DOHH2 (cell line): Measurements from ENCODE around the gene CAPG.

Experiments used
- H3F3A ChIP-seq: fragments of 200-600 bp; sonication (generic), shearing (Covaris generic); 2 replicates; pipeline ENCODE4 v1.6.0; 2016; ENCODE audit warnings: antibody characterized with exemption, mild to moderate bottlenecking; ENCODE audit not compliant: control insufficient read depth, insufficient read depth
- H3K27ac ChIP-seq: fragments of 200-600 bp; sonication (generic); 2 replicates; pipeline ENCODE4 v1.5.1; 2014; ENCODE audit warnings: low read depth, mild to moderate bottlenecking, low read length, moderate library complexity
- H3K27me3 ChIP-seq: fragments of 200-600 bp; sonication (generic); 2 replicates; pipeline ENCODE4 v1.6.1; 2014; ENCODE audit warnings: mild to moderate bottlenecking, low read length, mixed read lengths; ENCODE audit not compliant: control insufficient read depth
- H3K36me3 ChIP-seq: fragments of 200-600 bp; sonication (generic); 2 replicates; pipeline ENCODE4 v1.6.1; 2014; ENCODE audit warnings: mild to moderate bottlenecking, low read length, moderate library complexity, mixed read lengths; ENCODE audit not compliant: control insufficient read depth
- H3K4me1 ChIP-seq: fragments of 200-600 bp; sonication (generic); 2 replicates; pipeline ENCODE4 v1.6.1; 2014; ENCODE audit warnings: mild to moderate bottlenecking, low read length, mixed read lengths; ENCODE audit not compliant: control insufficient read depth
- H3K4me2 ChIP-seq: fragments of 200-600 bp; sonication (generic); 2 replicates; pipeline ENCODE4 v1.6.0; 2014; ENCODE audit warnings: mild to moderate bottlenecking, low read length, moderate library complexity
- H3K4me3 ChIP-seq: fragments of 200-600 bp; sonication (generic); 2 replicates; pipeline ENCODE4 v1.5.1; 2014; ENCODE audit warnings: mild to moderate bottlenecking, low read length, mixed read lengths
- H3K79me2 ChIP-seq: fragments of 200-600 bp; sonication (generic); 2 replicates; pipeline ENCODE4 v1.6.1; 2014; ENCODE audit warnings: mild to moderate bottlenecking, low read length, mixed read lengths; ENCODE audit not compliant: control insufficient read depth
- H3K9me2 ChIP-seq: fragments of 200-600 bp; sonication (generic); replicated peaks from 2 replicates; pipeline ENCODE4 v1.6.1; 2014; ENCODE audit warnings: mild to moderate bottlenecking, low read length, mixed read lengths; ENCODE audit not compliant: control insufficient read depth
- H3K9me3 ChIP-seq: fragments of 200-600 bp; sonication (generic); 2 replicates; pipeline ENCODE4 v1.6.1; 2014; ENCODE audit warnings: antibody characterized with exemption, low read length, mixed read lengths; ENCODE audit not compliant: control insufficient read depth, insufficient read depth
- H4K20me1 ChIP-seq: fragments of 200-600 bp; sonication (generic); 2 replicates; pipeline ENCODE4 v1.6.0; 2014; ENCODE audit warnings: low read depth, mild to moderate bottlenecking, antibody characterized with exemption, low read length, moderate library complexity; ENCODE audit not compliant: control insufficient read depth, insufficient read depth
- EZH2phosphoT487 ChIP-seq: fragments of 200-600 bp; sonication (generic); IDR thresholded peaks from 2 replicates; pipeline ENCODE4 v1.6.1; 2017; ENCODE audit warnings: borderline replicate concordance, mild to moderate bottlenecking, antibody characterized with exemption, low read length, moderate library complexity, mixed read lengths
- TF ChIP-seq, protein P1 (sequence below): fragments of 200-600 bp; sonication (generic); IDR thresholded peaks from one replicate; pipeline ENCODE4 v1.5.1; 2014; ENCODE audit warnings: antibody characterized with exemption, mild to moderate bottlenecking, low read depth, low read length; ENCODE audit not compliant: poor library complexity, severe bottlenecking

Gene CAPG

DNA sequence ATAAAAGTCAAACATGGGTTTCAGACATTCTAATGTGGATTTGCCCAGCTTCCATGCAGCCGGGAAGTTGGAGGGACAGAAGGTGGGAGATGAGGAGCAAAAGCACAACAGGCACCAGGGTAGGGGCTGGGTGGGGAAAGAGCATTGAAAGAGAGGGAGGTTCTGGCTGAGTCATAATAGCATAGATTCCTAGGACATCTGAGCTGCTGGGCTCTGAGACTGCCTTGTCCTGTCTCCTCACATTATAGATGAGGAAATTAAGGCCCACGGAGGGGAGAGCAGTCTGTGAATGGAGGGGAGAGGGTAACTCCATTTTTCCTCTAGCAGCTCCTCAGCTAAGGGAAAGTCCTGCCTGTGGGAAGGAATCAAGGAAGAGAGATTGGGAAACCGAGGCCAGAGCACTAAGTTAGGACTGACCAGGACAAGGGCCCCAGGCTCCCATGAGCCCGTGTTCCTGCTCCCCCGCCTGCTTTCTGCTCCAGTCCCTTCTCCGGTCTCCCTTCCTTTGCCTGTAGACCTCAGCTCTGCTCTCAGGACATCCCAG, 34.5 kb upstream of the CAPG start:
- H3K36me3 ChIP-seq: no peaks in the 10 kb centered on the region
- H3K27me3 ChIP-seq: no peaks in the 10 kb centered on the region; the same call in 1 of the 2 replicates
- no peaks in the 10 kb centered on the region for H4K20me1 ChIP-seq
- no peaks in the 10 kb centered on the region for H3K79me2 ChIP-seq
- no peak overlapping the region for H3K27ac ChIP-seq
- no peaks in the 10 kb centered on the region for H3K9me3 ChIP-seq
- H3K4me1 ChIP-seq: no peaks in the 10 kb centered on the region
- H3K4me2 ChIP-seq: no peak overlapping the region
- no peak overlapping the region for H3K4me3 ChIP-seq
- H3F3A ChIP-seq: no peaks in the 10 kb centered on the region
- TF ChIP-seq, protein P1, sequence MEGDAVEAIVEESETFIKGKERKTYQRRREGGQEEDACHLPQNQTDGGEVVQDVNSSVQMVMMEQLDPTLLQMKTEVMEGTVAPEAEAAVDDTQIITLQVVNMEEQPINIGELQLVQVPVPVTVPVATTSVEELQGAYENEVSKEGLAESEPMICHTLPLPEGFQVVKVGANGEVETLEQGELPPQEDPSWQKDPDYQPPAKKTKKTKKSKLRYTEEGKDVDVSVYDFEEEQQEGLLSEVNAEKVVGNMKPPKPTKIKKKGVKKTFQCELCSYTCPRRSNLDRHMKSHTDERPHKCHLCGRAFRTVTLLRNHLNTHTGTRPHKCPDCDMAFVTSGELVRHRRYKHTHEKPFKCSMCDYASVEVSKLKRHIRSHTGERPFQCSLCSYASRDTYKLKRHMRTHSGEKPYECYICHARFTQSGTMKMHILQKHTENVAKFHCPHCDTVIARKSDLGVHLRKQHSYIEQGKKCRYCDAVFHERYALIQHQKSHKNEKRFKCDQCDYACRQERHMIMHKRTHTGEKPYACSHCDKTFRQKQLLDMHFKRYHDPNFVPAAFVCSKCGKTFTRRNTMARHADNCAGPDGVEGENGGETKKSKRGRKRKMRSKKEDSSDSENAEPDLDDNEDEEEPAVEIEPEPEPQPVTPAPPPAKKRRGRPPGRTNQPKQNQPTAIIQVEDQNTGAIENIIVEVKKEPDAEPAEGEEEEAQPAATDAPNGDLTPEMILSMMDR: no peak
- no peak for TF ChIP-seq EZH2phosphoT487
- H3K9me2 ChIP-seq: no peaks in the 10 kb centered on the region

DNA sequence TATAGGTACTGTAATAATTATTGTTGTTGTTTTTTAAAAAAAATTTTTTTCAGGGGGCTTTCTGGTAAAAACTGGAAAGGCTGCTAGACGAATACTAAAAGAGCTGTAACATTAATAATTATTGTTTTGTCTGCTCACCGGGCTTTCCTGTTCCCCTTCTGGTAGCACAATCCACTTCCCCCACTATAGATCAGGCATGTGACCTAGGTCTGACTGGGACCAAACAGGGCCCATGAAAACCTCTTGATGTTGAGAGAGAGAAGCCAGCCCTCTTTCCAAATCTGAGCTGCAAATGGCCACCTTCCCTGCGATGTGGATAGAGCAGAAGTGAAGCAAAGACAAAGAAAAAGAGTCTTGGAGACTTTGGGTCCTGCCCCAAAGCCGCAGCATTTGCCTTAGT, 31.7 kb upstream of the CAPG start:
- Histone ChIP-seq H3K9me2 (no peaks in the 10 kb centered on the region), H3K79me2 (no peaks in the 10 kb centered on the region), H3K27ac (no peak overlapping the region), H3K36me3 (no peaks in the 10 kb centered on the region), H3K9me3 (no peaks in the 10 kb centered on the region), H4K20me1 (no peaks in the 10 kb centered on the region), H3K27me3 (no peaks in the 10 kb centered on the region; the same call in 1 of the 2 replicates), H3K4me1 (peaks cover 15% of the 10 kb centered on the region), H3F3A (no peaks in the 10 kb centered on the region), H3K4me2 (no peak overlapping the region), H3K4me3 (no peak overlapping the region)
- TF ChIP-seq EZH2phosphoT487: no peak
- TF ChIP-seq, protein P1: no peak

- H3K27me3 ChIP-seq: no peaks in the 10 kb centered on the region; the same call in 1 of the 2 replicates
- H3K9me3 ChIP-seq: no peaks in the 10 kb centered on the region
- no peaks in the 10 kb centered on the region for H3F3A ChIP-seq
- no peak overlapping the region for H3K27ac ChIP-seq
- TF ChIP-seq, protein P1: no peak
- TF ChIP-seq EZH2phosphoT487: no peak
- no peak overlapping the region for H3K4me2 ChIP-seq
- no peaks in the 10 kb centered on the region for H4K20me1 ChIP-seq
- peaks cover 17% of the 10 kb centered on the region for H3K4me1 ChIP-seq
- no peaks in the 10 kb centered on the region for H3K79me2 ChIP-seq
- H3K36me3 ChIP-seq: no peaks in the 10 kb centered on the region
- no peaks in the 10 kb centered on the region for H3K9me2 ChIP-seq
- no peak overlapping the region for H3K4me3 ChIP-seq
Measured at GRCh38 chr2:85440729-85441128, 30.6 kb upstream of the CAPG start.
